B cell (primary cell): ENCODE measurements around the gene THRAP3. TPM values are rescaled to one million over a fixed set of nuclear protein-coding genes. Genes with fewer than 3 reads are reported as not detected.

ENCODE experiments used
- ATAC-seq: fragments of 200-7000 bp; cut with Tn5 transposase; one replicate; pipeline ENCODE4 v1.10.0; 2021; ENCODE audit warnings: low read depth, mild to moderate bottlenecking, moderate number of reproducible peaks, moderate library complexity
- CTCF ChIA-PET: fragments of 350-600 bp; sonication (Branson Sonifier 250); formaldehyde crosslinking; loops from one replicate; lab custom pipeline; 2021; ENCODE audit warnings: antibody characterized with exemption, inconsistent platforms; lab: Charles Lee
- POLR2A ChIA-PET: fragments of 350-600 bp; sonication (Branson Sonifier 250); formaldehyde crosslinking; loops from one replicate; lab custom pipeline; 2021; ENCODE audit warnings: antibody characterized with exemption; lab: Charles Lee
- DNase-seq: peaks from one replicate; pipeline ENCODE4 v3.0.0; 2013
- H2AFZ ChIP-seq: 2 replicates; pipeline ENCODE4 v1.6.1; 2012; ENCODE audit warnings: mild to moderate bottlenecking, low read depth, low read length; ENCODE audit not compliant: insufficient read depth, poor library complexity, severe bottlenecking
- H3K27ac ChIP-seq, 2 donors: 1 replicate in 1 of 2; 2 replicates in 1 of 2; pipeline ENCODE4 v1.5.1; 2012 to 2013; ENCODE audit warnings: low read length in 2 of 2, mild to moderate bottlenecking in 2 of 2, moderate library complexity in 1 of 2
- H3K27me3 ChIP-seq, 4 experiments: fragments of 200-600 bp in 1 of 4; sonication (generic) in 1 of 4; replicated peaks in 1 of 4; 1 replicate in 2 of 4; 2 replicates in 2 of 4; pipeline versions ENCODE4 v1.6.1 to v1.7.0; 2013 to 2016; ENCODE audit warnings: low read length in 3 of 4, mild to moderate bottlenecking in 2 of 4, mixed read lengths in 1 of 4, moderate library complexity in 1 of 4; ENCODE audit not compliant: insufficient read depth in 4 of 4, control insufficient read depth in 3 of 4; ENCODE audit errors: control extremely low read depth in 1 of 4
- H3K36me3 ChIP-seq, 2 experiments: replicated peaks in 1 of 2; 1 replicate in 1 of 2; 2 replicates in 1 of 2; pipeline versions ENCODE4 v1.6.1 to v1.7.1; 2013; ENCODE audit warnings: low read length in 1 of 2; ENCODE audit not compliant: insufficient read depth in 2 of 2, control insufficient read depth in 1 of 2; ENCODE audit errors: control extremely low read depth in 1 of 2, extremely low read depth in 1 of 2
- H3K4me1 ChIP-seq, 2 donors: fragments of 200-600 bp in 1 of 2; sonication (generic) in 1 of 2; 1 replicate in 1 of 2; 2 replicates in 1 of 2; pipeline versions ENCODE4 v1.5.1 to v1.6.1; 2013 to 2017; ENCODE audit warnings: low read length in 2 of 2; ENCODE audit not compliant: control insufficient read depth in 2 of 2, insufficient read depth in 2 of 2
- H3K4me2 ChIP-seq: replicated peaks from 2 replicates; pipeline ENCODE3; 2012; ENCODE audit warnings: mild to moderate bottlenecking, low read depth, low read length; ENCODE audit not compliant: poor library complexity, severe bottlenecking
- H3K4me3 ChIP-seq, 5 experiments: fragments of 200-600 bp in 1 of 5; sonication (generic) in 1 of 5; 1 replicate in 3 of 5; 2 replicates in 2 of 5; pipeline versions ENCODE4 v1.5.1 to v1.7.0; 2011 to 2016; ENCODE audit warnings: low read length in 4 of 5, mild to moderate bottlenecking in 4 of 5, low read depth in 2 of 5, control low read depth in 1 of 5, moderate library complexity in 1 of 5; ENCODE audit not compliant: insufficient read depth in 1 of 5; ENCODE audit errors: control extremely low read depth in 1 of 5, extremely low read depth in 1 of 5
- H3K79me2 ChIP-seq: fragments of 200-600 bp; sonication (generic); one replicate; pipeline ENCODE4 v1.6.0; 2016; ENCODE audit warnings: low read length; ENCODE audit not compliant: control insufficient read depth, insufficient read depth
- H3K9ac ChIP-seq: fragments of 200-600 bp; sonication (generic); 2 replicates; pipeline ENCODE4 v1.6.1; 2017; ENCODE audit warnings: mild to moderate bottlenecking, low read length, moderate library complexity
- H3K9me3 ChIP-seq, 3 donors: one replicate each; pipeline versions ENCODE4 v1.6.1 to v1.7.1; 2013; ENCODE audit warnings: low read length in 2 of 3; ENCODE audit not compliant: control insufficient read depth in 2 of 3, insufficient read depth in 1 of 3; ENCODE audit errors: control extremely low read depth in 1 of 3
- H4K20me1 ChIP-seq: 2 replicates; pipeline ENCODE4 v1.6.0; 2012; ENCODE audit warnings: mild to moderate bottlenecking, low read length; ENCODE audit not compliant: insufficient read depth, control insufficient read depth, poor library complexity, severe bottlenecking
- H3K27ac Mint-ChIP-seq: one replicate; pipeline ENCODE4 v1.8.0; 2021; ENCODE audit warnings: mixed read lengths
- H3K27me3 Mint-ChIP-seq: one replicate; pipeline ENCODE4 v1.8.0; 2021; ENCODE audit warnings: mixed read lengths
- H3K4me1 Mint-ChIP-seq: one replicate; pipeline ENCODE4 v1.8.0; 2021; ENCODE audit warnings: mixed read lengths
- H3K4me3 Mint-ChIP-seq: one replicate; pipeline ENCODE4 v1.8.0; 2021; ENCODE audit warnings: mixed read lengths
- H3K9me3 Mint-ChIP-seq: one replicate; pipeline ENCODE4 v1.8.0; 2022; ENCODE audit warnings: mixed read lengths; ENCODE audit not compliant: insufficient read depth
- CTCF ChIP-seq: fragments of 200-600 bp; IDR thresholded peaks from one replicate; pipeline ENCODE4 v1.8.0; 2022; ENCODE audit warnings: antibody characterized with exemption, mild to moderate bottlenecking
- EZH2 ChIP-seq: IDR thresholded peaks from 2 replicates; pipeline ENCODE4 v1.6.1; 2012; ENCODE audit warnings: borderline replicate concordance, low read depth, mild to moderate bottlenecking, moderate library complexity, low read length; ENCODE audit not compliant: insufficient read depth, poor library complexity, severe bottlenecking
- WGBS: methylation state at CpG from one replicate; pipeline ENCODE4 v1.1.5; 2013; ENCODE audit warnings: missing lambda C conversion rate; ENCODE audit not compliant: insufficient coverage; 5-methylcytosine and 5-hydroxymethylcytosine counted together
- intact Hi-C: fragments of 100-400 bp; cut with micrococcal nuclease; formaldehyde crosslinking; loops from one replicate; pipeline ENCODE4 v1.10.0; 2022
- polyA plus RNA-seq: library from polyadenylated mRNA; depleted of rRNA; stranded (reverse); fragments of >200 nt; gene quantifications from 2 replicates; pipeline ENCODE4 v1.2.3, GENCODE V29; 2012
- total RNA-seq, 2 donors: library from RNA; stranded (reverse); fragments of 120-200 nt in 1 of 2; gene quantifications; 1 replicate in 1 of 2; 2 replicates in 1 of 2; pipeline versions ENCODE4 v1.2.3 to v1.2.4, GENCODE V29; 2013 to 2022

THRAP3 gene
- total and polyA plus RNA-seq, 2 donors (not counting 1 experiment from before 2014, with no cell fraction given) = 64.1 to 153 TPM

DNA sequence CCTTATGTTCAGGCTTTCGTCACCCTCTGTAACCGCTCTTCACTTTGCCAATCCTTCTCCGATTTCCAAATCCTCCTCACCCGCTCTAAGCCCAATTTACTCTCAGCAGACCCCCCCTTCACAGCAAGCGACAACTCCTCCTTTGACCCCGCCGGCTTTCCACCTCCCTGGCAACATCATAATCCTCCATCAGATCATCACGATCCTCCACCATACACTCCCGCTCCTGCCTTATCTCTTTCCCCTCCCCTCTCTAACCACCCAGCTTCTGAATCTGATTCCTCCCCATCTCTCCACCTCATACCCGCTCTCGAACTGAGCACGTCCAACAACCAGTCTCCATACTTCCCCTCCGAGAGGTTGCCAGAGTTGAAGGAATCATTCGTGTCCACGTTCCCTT lies 106.7 kb downstream of the THRAP3 start:
- WGBS = 98% methylated on average over 15 of the region's 15 CpGs
- Mint-ChIP-seq H3K4me1 (peaks cover 2% of the 10 kb centered on the region), H3K4me3 (no peak overlapping the region), H3K27ac (no peak overlapping the region), H3K27me3 (peaks cover 44% of the 10 kb centered on the region), H3K9me3 (no peaks in the 10 kb centered on the region)
- H3K4me3 ChIP-seq = no peak overlapping the region
- H3K4me2 ChIP-seq = no peak overlapping the region
- intact Hi-C loops = no loop called here
- ATAC-seq (no peak), DNase-seq (no peak)
- H3K27ac ChIP-seq = no peak overlapping the region
- no peaks in the 10 kb centered on the region for H3K79me2 ChIP-seq
- H4K20me1 ChIP-seq = no peaks in the 10 kb centered on the region
- no peak for TF ChIP-seq CTCF
- TF ChIP-seq EZH2 = no peak
- no peaks in the 10 kb centered on the region for H3K4me1 ChIP-seq
- H3K27me3 ChIP-seq = peaks cover 0 to 10% (median 2%) of the 10 kb centered on the region in 4 experiments
- ChIA-PET CTCF (interaction anchor here (1.3 kb wide), 1 partner anchor 38 kb away, joined by 3 read pairs; no protein-coding TSS in a partner anchor), POLR2A (no interaction called here)
- no peaks in the 10 kb centered on the region for H3K36me3 ChIP-seq
- H3K9me3 ChIP-seq = no peaks in the 10 kb centered on the region
- H3K9ac ChIP-seq = no peak overlapping the region
- H2AFZ ChIP-seq = no peak overlapping the region

DNA sequence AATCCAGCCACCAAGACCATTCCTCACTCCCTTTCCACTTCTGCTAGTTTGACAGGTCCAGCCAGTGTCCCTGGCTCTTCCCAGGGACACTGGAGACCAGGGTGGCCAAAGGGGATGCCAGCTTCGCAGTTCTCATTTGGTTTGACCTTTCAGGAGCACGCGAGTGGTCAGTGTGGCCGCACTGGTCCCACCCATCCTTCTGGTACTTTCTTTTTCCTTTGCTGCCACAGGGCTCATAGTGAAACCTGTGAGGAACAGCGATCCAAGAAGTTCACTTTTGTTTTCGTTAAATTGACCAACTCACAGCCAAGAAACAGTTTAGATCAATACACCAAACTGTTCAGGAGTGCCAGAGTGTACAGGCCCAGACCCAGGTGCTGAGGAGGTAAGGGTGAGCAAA lies 113.6 kb downstream of the THRAP3 start:
- H3K4me2 ChIP-seq = no peak overlapping the region
- no peaks in the 10 kb centered on the region for H3K79me2 ChIP-seq
- H3K27me3 Mint-ChIP-seq = no peaks in the 10 kb centered on the region
- H3K4me1 Mint-ChIP-seq = peaks cover 10% of the 10 kb centered on the region
- CTCF ChIA-PET = no interaction called here
- ATAC-seq (no peak), DNase-seq (no peak)
- POLR2A ChIA-PET = interaction anchor here (0.6 kb wide), 1 partner anchor 247 kb away, joined by 3 read pairs; no protein-coding TSS in a partner anchor
- no peak overlapping the region for H3K27ac ChIP-seq
- no peaks in the 10 kb centered on the region for H3K27me3 ChIP-seq
- H3K4me3 Mint-ChIP-seq = no peak overlapping the region
- no peak overlapping the region for H3K27ac Mint-ChIP-seq
- H3K4me1 ChIP-seq = peaks cover 0 to 5% of the 10 kb centered on the region in 2 donors
- H3K4me3 ChIP-seq = no peak overlapping the region
- intact Hi-C loops = no loop called here
- H3K9me3 Mint-ChIP-seq = no peaks in the 10 kb centered on the region
- TF ChIP-seq EZH2 (no peak), CTCF (no peak)
- H4K20me1 ChIP-seq = peaks cover 12% of the 10 kb centered on the region
- peaks cover 0 to 28% of the 10 kb centered on the region in 2 experiments for H3K36me3 ChIP-seq
- no peak overlapping the region for H3K9ac ChIP-seq
- H2AFZ ChIP-seq = no peak overlapping the region
- H3K9me3 ChIP-seq = no peaks in the 10 kb centered on the region
- 83% methylated on average over 1 of the region's 6 CpGs for WGBS
